G401 (cell line): ENCODE data around the gene GPR157. TPM values are rescaled to one million over a fixed set of nuclear protein-coding genes. Genes with fewer than 3 reads are reported as not detected.
A peak's percentile ranks its signal among the peaks of the same experiment; 100 is the strongest.
"Not testable (repeated sequence)": the region's sequence is repeated elsewhere in the genome, so short reads cannot be mapped to it uniquely, and the experiment has no call there.

Experiments used
- DNase-seq: peaks from one replicate; pipeline ENCODE4 v3.0.0-alpha.2; 2015; ENCODE audit warnings: low spot score
- in situ Hi-C: cut with HindIII; loops from 2 replicates; pipeline ENCODE4 v1.10.0; 2016; ENCODE audit warnings: low sequenced_read_pairs, mixed read lengths
- total RNA-seq: library from RNA; depleted of rRNA; stranded (reverse); fragments of >200 nt; shearing (Covaris generic); gene quantifications from 2 replicates; pipeline ENCODE4 v1.2.3, GENCODE V29; 2014

The GPR157 gene
- total RNA-seq, 1 experiment from 2014 or later, result 6.9 TPM

DNA sequence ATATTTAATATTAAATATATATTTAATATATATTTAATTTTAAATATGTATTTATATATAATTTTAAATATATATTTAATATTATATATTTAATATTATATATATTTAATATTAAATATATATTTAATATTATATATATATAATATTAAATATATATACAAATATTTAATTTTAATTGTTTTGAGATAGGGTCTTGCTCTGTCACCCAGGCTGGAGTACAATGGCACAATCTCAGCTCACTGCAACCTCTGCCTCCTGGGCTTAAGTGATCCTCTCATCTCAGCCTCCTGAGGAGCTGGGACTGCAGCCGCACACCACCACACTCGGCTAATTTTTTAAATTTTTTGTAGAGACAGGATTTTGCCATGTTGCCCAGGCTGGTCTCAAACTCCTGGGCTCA, 5.2 kb downstream of the GPR157 start:
- DNase-seq, in situ Hi-C loops: not testable (repeated sequence)

DNA sequence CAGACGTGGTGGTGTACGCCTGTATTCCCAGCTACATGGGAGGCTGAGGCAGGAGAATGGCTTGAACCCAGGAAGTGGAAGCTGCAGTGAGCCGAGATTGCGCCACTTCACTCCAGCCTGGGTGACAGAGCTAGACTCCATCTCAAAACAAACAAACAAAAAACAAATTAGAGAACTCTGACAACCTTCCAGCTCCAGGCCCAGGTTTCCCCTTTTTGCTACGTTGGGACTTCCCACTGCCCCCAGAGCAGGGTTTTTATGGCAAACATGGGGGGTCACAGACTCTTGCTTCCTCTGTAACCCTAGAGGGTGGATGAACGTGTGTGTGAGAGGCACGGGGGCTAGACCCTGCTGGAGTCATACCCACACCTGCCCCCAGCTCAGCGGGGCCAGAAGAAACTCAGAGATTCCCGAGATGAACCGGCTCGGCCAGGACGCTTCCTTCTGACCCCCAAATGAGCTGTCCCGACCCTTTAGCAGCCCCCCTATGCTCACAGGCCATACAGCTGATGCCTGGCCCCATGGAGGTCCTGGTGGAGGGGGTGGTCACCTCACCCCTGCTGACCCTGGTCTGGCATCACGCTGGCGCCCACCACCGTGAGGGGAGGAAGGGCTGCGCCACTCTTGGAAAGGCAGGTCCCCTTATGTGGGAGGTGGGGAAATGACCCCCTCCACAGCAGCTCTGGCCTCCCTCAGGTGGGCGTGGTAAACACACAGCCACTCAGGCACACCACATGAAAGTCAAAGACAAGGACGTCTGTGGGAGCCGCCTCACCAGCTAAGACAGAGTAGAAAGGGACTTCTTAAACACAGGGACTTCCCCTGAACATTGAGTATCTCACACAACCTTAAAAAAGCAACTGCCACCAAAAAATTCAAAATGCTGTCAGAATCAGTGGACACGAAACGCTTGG, 7.1 kb downstream of the GPR157 start:
- in situ Hi-C loops, result no loop called here

DNA sequence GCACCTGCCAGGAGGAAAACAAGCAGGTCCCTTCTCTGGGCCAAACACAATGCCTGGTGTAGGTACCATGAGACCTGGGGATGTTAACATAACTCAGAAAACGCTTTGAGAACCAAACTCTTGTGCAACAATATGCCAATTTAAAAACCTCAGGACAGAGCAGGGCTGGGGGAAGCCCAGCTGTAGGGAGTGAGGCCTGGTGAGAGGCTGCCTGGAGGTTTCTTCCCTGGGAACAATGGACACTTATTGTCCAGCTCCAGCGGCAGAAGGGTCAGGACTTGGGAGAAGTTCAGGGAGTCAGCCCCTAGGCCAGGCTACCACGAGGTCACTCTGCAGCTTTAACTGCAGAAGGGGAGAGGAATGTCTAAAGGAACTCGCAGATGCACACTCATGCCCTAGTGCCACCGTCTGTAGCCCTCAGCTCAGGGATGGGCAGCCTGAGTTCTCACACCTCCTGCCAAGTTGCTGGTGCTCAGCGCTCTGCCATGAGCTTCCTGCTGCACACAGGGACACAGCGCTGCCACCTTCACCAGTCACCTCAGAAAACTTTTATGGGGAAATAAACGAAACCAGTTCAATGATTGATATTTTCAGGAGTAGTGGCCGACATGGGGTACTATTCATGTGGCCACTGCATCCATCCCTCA, 8.5 kb downstream of the GPR157 start:
- DNase-seq, result no peak
- in situ Hi-C loops, result no loop called here

More for the DNA sequence above, 7.1 kb downstream of the GPR157 start:
- no peak for DNase-seq

DNA sequence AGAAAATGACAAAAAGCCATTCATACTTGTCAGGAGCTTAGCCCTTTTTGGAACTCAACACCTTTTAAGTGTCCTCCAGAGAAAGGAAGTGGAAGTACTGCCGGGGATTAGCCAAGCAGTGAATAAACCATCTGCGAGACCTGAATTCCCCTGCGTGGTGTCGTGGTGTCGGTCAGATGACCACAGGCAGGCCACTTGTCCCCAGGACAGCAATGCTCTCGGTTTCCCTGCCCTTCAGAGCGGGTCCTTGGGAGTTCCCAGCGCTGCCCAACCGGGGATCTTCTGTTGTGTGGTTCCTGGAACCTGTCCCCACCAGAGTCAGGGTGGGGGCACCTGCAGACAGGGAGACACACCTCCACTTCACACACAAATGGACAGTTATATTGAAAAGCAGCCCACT, 9.2 kb downstream of the GPR157 start:
- in situ Hi-C loops, result no loop called here
- no peak for DNase-seq

DNA sequence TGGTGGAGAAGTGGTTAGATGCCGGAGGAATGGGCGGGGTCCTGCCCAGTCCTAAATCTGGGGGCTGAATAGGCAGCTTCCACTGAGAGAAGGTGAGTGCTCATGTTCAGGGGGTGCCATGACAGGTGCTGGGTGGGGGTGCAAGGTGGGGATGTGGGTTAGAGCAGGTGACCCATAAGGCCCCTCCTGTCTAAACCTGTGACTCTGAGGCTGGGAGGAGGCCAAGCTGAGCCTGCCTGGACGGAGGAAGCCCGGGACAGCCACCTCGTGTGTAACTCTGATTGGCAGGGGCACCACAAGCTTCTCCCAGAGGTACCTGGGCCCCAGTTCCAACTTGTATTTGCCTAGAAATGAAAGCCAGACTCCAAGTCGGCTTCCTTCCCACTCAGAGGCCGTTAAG, 10.7 kb downstream of the GPR157 start:
- in situ Hi-C loops, result no loop called here
- DNase-seq, result no peak

DNA sequence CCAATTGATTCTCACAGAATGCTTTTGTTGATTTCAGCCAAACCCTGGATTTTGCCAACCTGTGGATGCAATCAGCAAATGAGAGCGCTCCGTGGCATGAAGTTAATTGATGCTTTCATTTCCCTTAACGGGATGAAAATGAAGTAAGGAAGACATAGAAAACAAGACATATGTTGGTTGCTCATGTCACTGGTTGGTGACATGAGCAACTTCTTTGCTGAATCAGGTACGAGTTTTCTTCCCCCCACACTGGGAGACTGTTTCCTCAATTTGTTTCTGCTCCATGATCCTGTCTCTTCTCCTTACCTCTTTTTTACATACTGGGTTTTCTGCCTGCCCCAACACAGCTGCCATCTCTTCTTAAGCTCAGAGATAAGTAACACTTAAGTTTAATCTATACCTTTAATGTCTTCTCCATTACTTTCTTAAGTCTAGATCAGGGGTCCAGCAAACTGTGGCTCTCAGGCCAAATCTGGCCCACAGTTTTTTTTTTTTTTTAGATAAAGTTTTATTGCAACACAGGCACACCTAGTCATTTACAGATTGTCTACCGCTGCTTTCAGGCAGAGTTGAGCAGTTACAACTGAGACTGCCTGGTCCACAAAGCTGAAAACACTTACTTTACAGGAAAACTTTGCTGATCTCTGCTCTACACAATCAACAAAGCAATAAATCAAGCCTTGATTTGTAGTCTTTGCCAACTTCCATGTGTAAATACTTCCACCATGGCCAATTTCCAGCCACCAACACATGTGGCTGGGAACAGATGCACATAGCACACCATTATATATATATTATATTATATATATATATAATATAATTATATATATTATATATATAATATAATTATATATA, 13.3 kb downstream of the GPR157 start:
- in situ Hi-C loops, result no loop called here
- no peak for DNase-seq

DNA sequence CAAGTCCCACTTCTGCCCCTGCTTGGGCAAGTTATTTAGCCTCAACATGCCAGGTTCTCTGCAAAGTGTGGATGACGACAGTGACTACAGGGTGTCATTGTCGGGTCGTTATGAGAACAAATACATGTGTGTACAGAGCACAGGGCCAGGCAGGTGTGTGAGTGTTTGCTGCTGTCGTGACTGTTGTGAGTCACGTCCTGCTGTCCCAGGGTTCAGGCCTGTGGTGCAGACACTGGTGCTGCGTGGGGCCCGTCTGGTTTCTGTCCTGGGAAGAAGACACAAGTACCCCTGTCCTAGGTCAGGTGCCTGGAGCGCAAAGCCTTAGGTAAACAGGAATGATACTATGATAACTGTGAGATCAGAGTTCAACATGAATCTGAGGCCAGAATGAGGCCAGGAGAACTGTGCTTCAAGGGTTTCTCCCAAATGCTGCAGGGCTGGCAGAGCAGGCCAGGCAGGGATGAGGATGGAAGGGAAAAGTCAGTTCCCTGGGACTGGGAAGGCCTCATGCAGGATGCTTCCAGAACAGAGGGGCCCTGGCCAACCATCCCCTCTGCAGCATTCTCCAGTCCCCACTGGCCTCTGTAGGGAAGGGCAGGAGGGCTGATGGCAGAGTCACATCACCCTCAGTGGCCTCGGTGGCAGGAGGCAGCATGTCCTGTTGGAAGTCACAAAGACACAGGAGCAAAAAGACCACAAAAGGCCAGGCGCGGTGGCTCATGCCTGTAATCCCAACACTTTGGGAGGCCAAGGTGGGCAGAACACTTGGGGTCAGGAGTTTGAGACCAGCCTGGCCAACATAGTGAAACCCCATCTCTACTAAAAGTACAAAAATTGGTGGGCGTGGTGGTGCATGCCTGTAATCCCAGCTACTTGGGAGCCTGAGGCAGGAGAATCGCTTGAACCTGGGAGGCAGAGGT, 15.7 kb downstream of the GPR157 start:
- no peak for DNase-seq
- in situ Hi-C loops, result no loop called here

DNA sequence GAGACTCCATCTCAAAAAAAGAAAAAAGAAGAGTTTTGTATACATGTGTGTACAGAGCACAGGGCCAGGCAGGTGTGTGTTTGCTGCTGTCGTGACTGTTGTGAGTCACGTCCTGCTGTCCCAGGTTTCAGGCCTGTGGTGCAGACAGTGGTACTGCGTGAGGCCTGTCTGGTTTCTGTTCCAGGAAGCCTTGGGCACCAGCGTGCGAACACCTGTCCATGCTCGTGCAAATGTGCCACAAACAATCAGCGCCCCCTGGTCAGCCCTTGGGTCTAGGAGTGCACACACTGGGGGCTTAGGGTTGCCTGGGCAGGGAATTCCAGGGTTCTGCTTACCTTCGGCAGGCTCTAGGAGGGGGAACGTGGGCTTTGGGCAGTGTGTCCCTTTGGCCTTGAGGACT, 16.9 kb downstream of the GPR157 start:
- no peak for DNase-seq
- in situ Hi-C loops, result no loop called here

DNA sequence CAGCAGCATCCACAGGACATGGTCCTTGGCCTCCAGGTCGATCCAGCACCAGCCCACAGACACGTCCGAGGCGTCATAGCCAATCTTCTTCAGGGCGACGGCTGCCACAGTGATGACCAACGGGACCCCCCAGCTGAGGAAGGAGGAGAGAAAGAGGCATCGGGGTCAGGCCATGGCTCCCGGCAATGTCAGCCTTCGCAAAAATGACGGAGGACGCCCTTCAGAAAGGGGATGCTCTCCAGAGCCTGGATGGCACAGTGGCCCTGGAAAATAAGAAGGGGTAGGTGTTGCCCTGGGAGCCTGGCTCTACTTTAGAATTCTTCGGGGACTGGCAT, 17.6 kb downstream of the GPR157 start:
- in situ Hi-C loops, result no loop called here
- no peak for DNase-seq

DNA sequence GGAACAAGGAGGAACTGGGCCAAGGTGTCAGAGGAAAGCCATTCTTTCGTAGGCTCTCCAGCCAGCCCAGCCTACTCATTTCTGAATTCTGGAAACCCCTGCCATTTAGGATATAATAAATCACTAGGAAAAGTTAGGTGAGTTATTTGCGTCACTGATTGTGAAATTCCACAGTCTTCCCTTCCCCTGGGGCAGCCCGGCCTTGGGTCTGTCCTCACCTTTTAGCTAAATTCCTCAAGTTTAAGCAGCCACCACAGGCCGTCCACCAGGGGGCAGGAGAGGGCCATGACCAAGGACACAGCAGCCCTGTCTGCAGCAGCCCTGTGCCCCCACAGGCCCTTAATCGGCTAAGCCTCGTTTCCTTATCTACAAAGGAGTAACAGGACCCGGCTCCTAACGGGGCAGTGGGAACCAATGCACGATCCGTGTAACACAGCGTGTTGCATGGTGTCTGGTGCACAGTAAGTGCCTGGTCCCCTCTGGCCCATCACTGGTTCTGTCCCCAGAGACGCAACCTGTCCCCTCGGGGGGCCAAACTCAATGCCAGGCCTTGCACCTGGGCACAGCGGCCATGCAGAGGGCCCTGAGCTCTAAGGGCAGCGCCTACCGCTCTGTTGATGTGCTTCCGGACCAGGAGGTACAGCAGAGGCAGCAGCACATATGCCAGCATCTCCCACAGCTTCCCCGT, 18.1 kb downstream of the GPR157 start:
- in situ Hi-C loops, result no loop called here
- DNase-seq, result peak; percentile 72

DNA sequence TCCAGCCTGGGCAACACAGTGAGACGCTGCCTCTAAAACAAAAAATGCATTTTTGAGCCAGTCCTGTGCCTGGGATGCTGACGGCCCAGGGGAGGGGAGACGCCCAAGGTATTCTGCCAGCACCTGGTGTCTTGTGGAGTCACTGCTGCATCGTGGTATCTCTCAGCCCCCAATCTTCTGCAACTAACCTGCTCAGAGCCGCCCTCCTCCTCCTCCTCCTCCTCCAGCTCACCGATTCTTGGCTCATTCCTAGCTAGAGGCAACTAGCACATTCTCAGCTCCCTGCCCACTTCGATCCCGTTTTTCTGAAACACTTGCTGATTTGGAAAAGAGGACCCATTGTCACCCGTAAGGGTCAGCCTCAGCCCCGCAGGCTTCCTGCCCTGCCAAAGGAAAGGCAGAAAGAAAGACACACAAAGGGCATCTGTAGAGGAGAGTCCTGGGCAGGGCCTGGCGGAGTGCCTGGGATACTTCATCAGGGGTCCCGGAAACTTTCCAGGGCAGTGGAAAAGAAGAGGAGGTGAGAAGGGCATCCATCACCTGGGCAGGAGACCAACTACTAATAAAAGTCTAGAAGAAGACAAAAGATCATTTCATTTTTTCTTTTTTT, 20.7 kb downstream of the GPR157 start:
- in situ Hi-C loops, result no loop called here
- DNase-seq, result no peak

DNA sequence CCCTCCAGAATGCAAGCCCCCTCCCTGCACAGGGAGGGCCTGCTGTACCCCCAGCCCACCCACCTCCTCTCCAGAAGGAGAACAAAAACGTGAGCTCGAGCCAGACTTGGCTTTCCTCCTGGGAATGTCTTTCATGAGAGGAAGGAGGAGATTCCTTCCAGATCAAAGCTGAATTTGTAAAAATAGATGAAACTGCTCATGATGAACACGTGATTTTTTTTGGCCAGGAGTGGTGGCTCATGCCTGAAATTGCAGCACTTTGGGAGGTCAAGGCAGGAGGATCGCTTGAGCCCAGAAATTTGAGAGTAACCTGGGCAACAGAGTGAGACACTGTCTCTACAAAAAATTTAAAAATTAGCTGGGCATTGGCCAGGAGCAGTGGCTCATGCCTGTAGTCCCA, 21.8 kb downstream of the GPR157 start:
- in situ Hi-C loops, result no loop called here
- DNase-seq, result no peak

DNA sequence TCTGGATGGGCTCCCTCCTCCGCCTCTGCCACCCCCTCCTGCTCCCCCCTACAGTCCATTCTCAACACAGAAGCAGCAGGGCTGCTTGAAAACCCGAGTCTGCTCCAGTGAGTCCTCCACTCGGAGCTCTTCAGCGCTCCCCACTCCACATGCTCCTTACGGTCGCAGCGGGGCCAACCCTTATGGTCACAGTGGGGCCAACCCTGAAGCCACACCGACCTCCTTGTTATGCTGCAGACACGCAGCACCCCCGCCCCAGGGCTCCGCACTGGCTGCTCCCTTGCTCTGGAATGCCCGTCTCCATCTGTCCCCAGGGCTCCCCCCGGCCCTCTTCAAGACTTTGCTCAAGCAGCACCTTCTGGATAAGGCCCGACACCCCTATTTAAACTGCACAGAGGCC, 22.6 kb downstream of the GPR157 start:
- no peak for DNase-seq
- in situ Hi-C loops, result no loop called here

DNA sequence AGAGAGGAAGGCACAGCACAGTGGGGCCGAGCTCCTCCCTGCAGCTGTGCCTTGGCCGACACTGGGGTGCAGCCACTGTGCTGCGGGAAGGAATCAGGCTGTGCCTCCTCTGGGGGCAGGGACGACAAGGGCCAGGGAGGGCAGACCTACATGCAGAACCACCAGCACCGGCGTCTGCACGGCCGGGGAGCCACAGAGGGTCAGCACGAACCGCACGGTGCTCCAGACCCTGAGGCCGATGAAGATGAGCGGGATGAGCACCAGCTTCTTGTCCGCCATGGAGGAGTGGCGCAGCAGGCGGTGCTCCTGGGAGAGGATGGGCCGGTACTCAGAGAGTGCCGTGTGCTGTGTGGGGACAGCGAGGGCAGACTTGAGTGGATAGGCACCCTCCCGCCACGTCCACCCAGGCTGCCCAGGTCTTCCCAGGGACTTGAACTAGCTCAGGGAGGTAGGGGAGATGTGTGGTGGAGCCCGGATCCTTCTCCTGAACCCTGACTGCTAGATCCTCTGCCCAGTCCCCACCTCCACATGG, 23.5 kb downstream of the GPR157 start:
- in situ Hi-C loops, result no loop called here
- DNase-seq, result no peak

DNA sequence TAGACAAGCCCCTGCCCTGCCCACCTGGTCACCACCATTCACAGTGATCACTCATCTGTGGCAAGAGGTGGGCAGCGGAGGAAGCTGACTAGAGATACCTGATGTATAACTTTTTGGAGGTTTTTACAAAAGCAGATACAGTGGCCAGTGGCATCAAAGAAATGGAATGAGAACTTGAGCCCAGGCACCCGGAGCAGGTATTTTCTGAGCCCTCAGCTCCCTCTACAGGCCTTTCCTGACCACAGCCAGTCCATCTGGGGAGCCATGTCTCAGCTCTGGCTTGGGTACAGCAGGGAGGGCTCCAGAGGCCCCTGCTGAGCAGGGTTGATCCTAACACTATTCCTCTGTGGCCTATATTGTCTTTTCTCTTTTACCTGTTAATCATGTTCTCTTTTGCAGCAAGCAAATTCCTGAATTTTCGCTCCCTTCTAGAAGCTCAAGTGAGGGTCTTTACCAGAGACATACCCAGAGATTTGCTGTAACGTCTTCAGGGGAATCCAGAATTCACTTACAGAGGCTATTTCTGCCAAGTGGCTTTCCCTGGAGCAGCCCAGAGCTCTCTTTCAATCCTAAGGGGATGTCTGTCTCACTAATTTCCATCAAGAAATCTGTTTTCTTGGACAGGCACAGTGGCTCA, 27.3 kb downstream of the GPR157 start:
- in situ Hi-C loops, result no loop called here
- DNase-seq, result peak; percentile 30

DNA sequence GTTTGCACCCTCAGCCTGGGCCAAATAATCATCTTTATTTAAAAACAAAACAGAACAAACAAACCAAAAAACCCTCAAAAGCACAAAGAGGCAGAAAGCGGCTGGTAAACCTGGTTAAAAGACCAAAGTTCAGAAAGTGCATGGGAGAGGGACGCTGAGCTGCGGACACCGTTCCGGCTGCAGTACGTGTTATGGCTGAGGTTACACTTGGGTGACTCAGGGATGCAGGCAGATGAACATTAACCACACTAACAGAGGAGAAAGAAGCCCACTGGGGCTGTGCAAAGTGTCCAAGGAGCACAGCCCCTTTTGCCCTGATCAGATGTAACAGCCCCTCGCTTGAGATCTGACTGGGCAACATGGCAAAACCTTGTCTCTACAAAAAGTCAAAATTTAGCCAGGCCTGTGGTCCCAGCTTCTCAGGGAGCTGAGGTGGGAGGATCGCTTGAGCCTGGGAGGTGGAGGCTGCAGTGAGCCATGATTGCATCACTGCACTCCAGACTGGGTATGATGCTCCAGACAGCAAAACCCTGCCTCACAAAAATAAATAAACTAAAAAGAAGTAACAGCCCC, 28.3 kb downstream of the GPR157 start:
- DNase-seq, result no peak
- in situ Hi-C loops, result no loop called here

DNA sequence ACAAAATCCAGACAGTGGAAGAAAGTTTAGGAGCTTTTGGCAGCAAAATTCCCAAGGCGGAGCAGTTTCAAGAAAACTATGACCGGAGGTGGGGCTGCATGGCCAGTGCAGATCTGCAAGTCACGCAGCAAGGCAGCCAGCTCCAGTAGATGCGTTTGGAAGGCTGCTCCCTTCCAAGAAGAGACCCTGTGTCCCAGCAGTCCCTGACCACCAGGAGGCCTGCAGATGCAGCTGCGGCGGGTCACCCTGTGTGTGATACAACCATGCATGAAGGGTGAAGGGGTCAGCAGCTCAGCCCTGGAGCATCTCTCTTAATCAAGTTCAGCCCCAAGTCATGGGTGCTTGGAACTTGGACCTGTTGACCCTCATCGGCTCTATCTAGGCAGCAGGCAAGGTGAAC, 29.3 kb downstream of the GPR157 start:
- in situ Hi-C loops, result no loop called here
- DNase-seq, result no peak
